Heart left ventricle (tissue), 16 donors: ENCODE measurements around the gene ZNF101. TPM values are rescaled to one million over a fixed set of nuclear protein-coding genes. Genes with fewer than 3 reads are reported as not detected.

Source experiments
- ATAC-seq, 4 donors: fragments of 200-7000 bp; cut with Tn5 transposase; one replicate each; pipeline ENCODE4 v1.9.1; 2020 to 2022; ENCODE audit warnings: moderate library complexity in 4 of 4, mild to moderate bottlenecking in 3 of 4, moderate number of reproducible peaks in 1 of 4
- DNase-seq, 5 donors: peaks; one replicate each; pipeline ENCODE4 v3.0.0-alpha.2; 2020
- H3K27ac ChIP-seq, 12 donors: fragments of 200-600 bp; sonication (generic) in 4 of 12; one replicate each; pipeline versions ENCODE4 v1.5.0 to v1.8.0; 2016 to 2022; ENCODE audit warnings: mild to moderate bottlenecking in 2 of 12
- H3K27me3 ChIP-seq, 9 donors: fragments of 200-600 bp; sonication (generic) in 2 of 9; one replicate each; pipeline versions ENCODE4 v1.5.1 to v1.8.0; 2016 to 2022; ENCODE audit warnings: mild to moderate bottlenecking in 3 of 9
- H3K36me3 ChIP-seq, 9 donors: fragments of 200-600 bp; sonication (generic) in 2 of 9; one replicate each; pipeline versions ENCODE4 v1.5.0 to v1.8.0; 2018 to 2022; ENCODE audit warnings: mild to moderate bottlenecking in 2 of 9
- H3K4me1 ChIP-seq, 12 donors: fragments of 200-600 bp; sonication (generic) in 4 of 12; one replicate each; pipeline versions ENCODE4 v1.5.0 to v1.8.0; 2016 to 2022; ENCODE audit warnings: mild to moderate bottlenecking in 3 of 12
- H3K4me3 ChIP-seq, 12 donors: fragments of 200-600 bp; sonication (generic) in 4 of 12; one replicate each; pipeline versions ENCODE4 v1.5.0 to v1.8.0; 2017 to 2022; ENCODE audit warnings: mild to moderate bottlenecking in 9 of 12, moderate library complexity in 4 of 12
- H3K9me3 ChIP-seq, 12 donors: fragments of 200-600 bp; sonication (generic) in 4 of 12; one replicate each; pipeline versions ENCODE4 v1.5.0 to v1.8.0; 2016 to 2022; ENCODE audit warnings: mild to moderate bottlenecking in 1 of 12
- CTCF ChIP-seq, 12 donors: fragments of 200-600 bp; sonication (generic) in 4 of 12; IDR thresholded peaks; one replicate each; pipeline versions ENCODE4 v1.5.0 to v1.8.0; 2018 to 2022; ENCODE audit warnings: antibody characterized with exemption in 12 of 12, mild to moderate bottlenecking in 5 of 12
- POLR2A ChIP-seq, 2 donors: fragments of 450-650 bp; IDR thresholded peaks; one replicate each; pipeline ENCODE4 v1.6.1; 2017; ENCODE audit warnings: antibody characterized with exemption in 2 of 2, mild to moderate bottlenecking in 2 of 2, moderate library complexity in 2 of 2
- WGBS, 4 donors: extraction: QIAGEN DNeasy Blood & Tissue Kit in 2 of 4; methylation state at CpG; one replicate each; pipeline versions ENCODE4 v1.1.5 to v1.1.7; 2013 to 2018; 5-methylcytosine and 5-hydroxymethylcytosine counted together
- intact Hi-C, 10 donors: fragments of 100-400 bp; cut with DNase I; formaldehyde crosslinking; loops; one replicate each; pipeline versions ENCODE4 v1.11.1 to v1.14.2; 2022
- polyA plus RNA-seq, 2 donors: library from polyadenylated mRNA; stranded (reverse); fragments of 200-250 nt; gene quantifications; one replicate each; pipeline ENCODE4 v1.2.3, GENCODE V29; 2013
- total RNA-seq, 9 donors: library from RNA; depleted of rRNA in 2 of 9; stranded (reverse); fragments of >200 nt in 2 of 9; fragmentation: NEBNext Ultra II Directional in 3 of 9; extraction: Animal tissue kit (Norgen Biotek cat#: 25700) in 3 of 9; gene quantifications; one replicate each; pipeline versions ENCODE4 v1.1.0 to v1.2.4, GENCODE V29; 2016 to 2023
- donor health status: ischemic (EF 13 %, LVEDD 7.1; RV severe dilation, severe dysfunction).
- donor health status: healthy with polysubstance abuse.
- donor health status: DM: no; HTN: yes; CAD: no.
- donor health status: DM: no; HTN: no; CAD: no.
- donor health status: ischemic (EF 25% LVEDD 6.9; RV normal size, moderate dysfunction).
- donor health status: ischemic (EF 25% LVEDD 5.7; RV mildly dilated, moderate dysfunction).
- donor health status: healthy.
- donor health status: DM: yes; HTN: yes; CAD: no.
- donor health status: ischemic (EF 35%, LVEDD 5.7; RV mildly dilated, moderate dysfunction).
- donor health status: nonischemic (EF 11% LVEDD 7.7; RV severe dilation, severe dysfunction).
- donor health status: DM: yes; HTN: yes; CAD: no.
- donor health status: PGD.
- donor health status: ischemic (EF 29% LVEDD 5.4; RV normal size, mild dysfunction).
- donor health status: nonischemic (EF 23%, LVEDD 6.1; RV moderate dilation, normal function).

ZNF101 gene
- total and polyA plus RNA-seq, 11 donors, result 1.5 to 6.8 (median 3.4) TPM

GRCh38 chr19:19711306-19711933 is 42.8 kb downstream of the ZNF101 start:
- no peak overlapping the region for H3K27ac ChIP-seq
- ATAC-seq (no peak), DNase-seq (no peak)
- WGBS, 4 donors, result 97 to 98% (median 97%) methylated on average over 14 of the region's 14 CpGs
- TF ChIP-seq CTCF (IDR thresholded peaks at IDR 0.05) (no peak), POLR2A (IDR thresholded peaks at IDR 0.05) (no peak)
- intact Hi-C loops, result no loop called here
- peaks cover 19 to 86% (median 39%) of the 10 kb centered on the region in 9 donors for H3K36me3 ChIP-seq
- peaks cover 21 to 100% (median 99%) of the 10 kb centered on the region in 12 donors for H3K9me3 ChIP-seq
- H3K4me3 ChIP-seq, result no peak overlapping the region
- no peaks in the 10 kb centered on the region for H3K27me3 ChIP-seq
- H3K4me1 ChIP-seq, result no peaks in the 10 kb centered on the region

- DNase-seq (no peak), ATAC-seq (no peak)
- TF ChIP-seq POLR2A (IDR thresholded peaks at IDR 0.05) (no peak), CTCF (IDR thresholded peaks at IDR 0.05) (no peak)
- Histone ChIP-seq H3K4me3 (no peak overlapping the region), H3K4me1 (no peaks in the 10 kb centered on the region), H3K27ac (no peak overlapping the region), H3K27me3 (no peaks in the 10 kb centered on the region), H3K36me3 (peaks cover 19 to 92% (median 40%) of the 10 kb centered on the region in 9 donors), H3K9me3 (peaks cover 21 to 100% (median 99%) of the 10 kb centered on the region in 12 donors)
- intact Hi-C loops, result no loop called here
- 97 to 98% (median 98%) methylated on average over 10 of the region's 10 CpGs for WGBS, 4 donors
Measured at GRCh38 chr19:19711934-19712828, 43.5 kb downstream of the ZNF101 start.

DNA sequence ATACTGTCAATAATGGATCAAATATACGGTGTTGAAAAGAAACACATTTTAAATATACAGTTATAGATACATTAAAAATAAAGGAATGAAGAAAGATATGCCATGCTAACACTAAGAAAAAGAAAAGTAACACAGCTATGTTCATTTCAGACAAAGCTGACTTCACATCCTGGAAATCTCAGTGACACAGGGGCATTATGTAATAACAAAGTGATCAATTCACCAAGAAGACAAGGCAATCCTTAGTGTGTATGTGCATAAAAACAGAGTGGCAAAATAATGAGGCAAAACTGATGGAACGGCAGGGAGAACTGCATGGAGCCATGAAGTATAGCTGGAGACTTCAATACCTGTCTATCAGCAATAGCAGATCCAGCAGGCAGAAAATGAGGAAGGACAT is 51.2 kb downstream of the ZNF101 start:
- WGBS, 4 donors, result 92 to 100% (median 97%) methylated on average over 2 of the region's 2 CpGs
- Histone ChIP-seq H3K27ac (no peak overlapping the region), H3K4me3 (no peak overlapping the region), H3K36me3 (peaks cover 0 to 53% (median 0%) of the 10 kb centered on the region in 9 donors), H3K9me3 (peaks cover 3 to 93% (median 78%) of the 10 kb centered on the region in 12 donors), H3K27me3 (no peaks in the 10 kb centered on the region), H3K4me1 (no peaks in the 10 kb centered on the region)
- TF ChIP-seq CTCF (IDR thresholded peaks at IDR 0.05) (no peak), POLR2A (IDR thresholded peaks at IDR 0.05) (no peak)
- intact Hi-C loops, result no loop called here
- ATAC-seq (no peak), DNase-seq (no peak)

- peaks cover 0 to 80% (median 61%) of the 10 kb centered on the region in 12 donors for H3K9me3 ChIP-seq
- no peak overlapping the region for H3K27ac ChIP-seq
- no peaks in the 10 kb centered on the region for H3K4me1 ChIP-seq
- intact Hi-C loops, result no loop called here
- 96 to 98% (median 98%) methylated on average over 2 of the region's 2 CpGs for WGBS, 4 donors
- no peak for DNase-seq
- ATAC-seq, result no peak
- no peaks in the 10 kb centered on the region for H3K27me3 ChIP-seq
- H3K4me3 ChIP-seq, result no peak overlapping the region
- H3K36me3 ChIP-seq, result peaks cover 0 to 41% (median 0%) of the 10 kb centered on the region in 9 donors
- TF ChIP-seq CTCF (IDR thresholded peaks at IDR 0.05), result no peak
- TF ChIP-seq POLR2A (IDR thresholded peaks at IDR 0.05), result no peak
Measured at GRCh38 chr19:19721896-19722295, 53.3 kb downstream of the ZNF101 start.
